ENCODE measurements around the gene C1orf35. TPM values are rescaled to one million over a fixed set of nuclear protein-coding genes. Genes with fewer than 3 reads are reported as not detected.
A peak's percentile ranks its signal among the peaks of the same experiment; 100 is the strongest.

C1orf35 gene
- total and polyA plus RNA-seq, 9 of the 15 experiments (the other 6 are each of a cell fraction or from before 2014, with no cell fraction given), result 3.2 to 48.7 (median 12.5) TPM

- in situ Hi-C loops (cut with MboI), result no loop called here
- H3K4me3 ChIP-seq, result no peak overlapping the region
- no peak overlapping the region for H3K27ac ChIP-seq (ENCODE audit: extremely low read depth, low read depth, low read length)
- BruUV-seq (replicated peaks), result no TSS peak
- TF ChIP-seq ILK (tag; IDR thresholded peaks at IDR 0.05; ENCODE audit: borderline replicate concordance, low read depth) (no peak), CTBP1 (IDR thresholded peaks at IDR 0.05; ENCODE audit: borderline replicate concordance) (no peak), KAT8 (IDR thresholded peaks at IDR 0.05; ENCODE audit: low read depth) (no peak), ZBTB43 (CRISPR knock-in tag; IDR thresholded peaks at IDR 0.05) (no peak), MNT (conservative IDR thresholded peaks at IDR 0.05) (no peak), ZNF184 (CRISPR knock-in tag; IDR thresholded peaks at IDR 0.05) (no peak), ZBTB5 (IDR thresholded peaks at IDR 0.05) (no peak), KLF16 (IDR thresholded peaks at IDR 0.05) (no peak), RBM39 (optimal IDR thresholded peaks at IDR 0.05; ENCODE audit: low read depth, low read length) (no peak), ZBTB49 (CRISPR knock-in tag; IDR thresholded peaks at IDR 0.05; ENCODE audit: borderline replicate concordance) (no peak), MED1 (CRISPR knock-in tag; IDR thresholded peaks at IDR 0.05; ENCODE audit: borderline replicate concordance) (no peak), ZSCAN32 (CRISPR knock-in tag; IDR thresholded peaks at IDR 0.05) (no peak)
- CTCF ChIA-PET (ENCODE audit: low intra/inter-chr PET ratio), result no interaction called here
- H3K4me2 ChIP-seq (ENCODE audit: insufficient read depth, low read length), result no peak overlapping the region
- H2AFZ ChIP-seq (ENCODE audit: low read depth, low read length), result no peak overlapping the region
- intact Hi-C loops (cut with micrococcal nuclease), result no loop called here
- WGBS (ENCODE audit: insufficient coverage, low coverage, missing lambda C conversion rate), result 90% methylated on average over 9 of the region's 9 CpGs
- peaks cover 29% of the 10 kb centered on the region; the same call in 2 of the 3 replicates for H3K36me3 ChIP-seq (ENCODE audit: control insufficient read depth, insufficient read depth, low read length)
- 0 out of 4 replicates have a peak overlapping the region, but pooled peaks of 1 of the 2 experiments have one; percentile 11 for H3K9ac ChIP-seq (ENCODE audit: insufficient read depth in 1 of 2, low read depth in 2 of 2, low read length in 2 of 2)
- H3K4me1 ChIP-seq (replicated peaks in 1 of 2; ENCODE audit: control insufficient read depth in 2 of 2, insufficient read depth in 2 of 2, low read length in 2 of 2), result peaks cover 26 to 65% of the 10 kb centered on the region in 2 experiments
- H4K20me1 ChIP-seq (replicated peaks; ENCODE audit: control insufficient read depth, insufficient read depth, low read length), result no peaks in the 10 kb centered on the region
- peaks cover 5% of the 10 kb centered on the region; the same call in 1 of the 2 replicates for H3K9me3 ChIP-seq (replicated peaks; ENCODE audit: control insufficient read depth, insufficient read depth, low read depth, low read length)
- FAIRE-seq (no peak), DNase-seq (ENCODE audit: extremely low read depth in 1 of 4, low spot score in 3 of 4) (peak in 1 of 4 experiments; percentile 4), ATAC-seq (no peak)
- POLR2A ChIA-PET, result interaction anchor here (0.6 to 2.1 kb wide), 9 partner anchors 8 to 763 kb away, joined by 3 to 13 read pairs (median 4); partner anchors contain the start of gene ARF1
- no peaks in the 10 kb centered on the region for H3K9me1 ChIP-seq (ENCODE audit: control insufficient read depth, insufficient read depth, low read length)
- no peaks in the 10 kb centered on the region for H3K27me3 ChIP-seq (ENCODE audit: control insufficient read depth in 2 of 2, insufficient read depth in 2 of 2, low read length in 2 of 2)
- H3K79me2 ChIP-seq (ENCODE audit: control insufficient read depth, insufficient read depth, low read length), result peaks cover 50% of the 10 kb centered on the region
Measured at GRCh38 chr1:228106800-228107054, 3.6 kb upstream of the C1orf35 start.
